GM23338 (cell line): ENCODE data around the gene TMEM185A. TPM values are rescaled to one million over a fixed set of nuclear protein-coding genes. Genes with fewer than 3 reads are reported as not detected.

Experiments
- ATAC-seq: fragments of 200-7000 bp; cut with Tn5 transposase; 3 replicates; pipeline ENCODE4 v1.9.1; 2020
- DNase-seq: peaks from one replicate; pipeline ENCODE4 v3.0.0-alpha.2; 2015; ENCODE audit warnings: low spot score
- H2AFZ ChIP-seq: fragments of 200-600 bp; sonication (generic); 2 replicates; pipeline ENCODE4 v1.8.0; 2016; ENCODE audit warnings: antibody characterized with exemption, mild to moderate bottlenecking, moderate library complexity
- H3F3A ChIP-seq: fragments of 200-600 bp; sonication (generic); replicated peaks from 2 replicates; pipeline ENCODE4 v1.8.0; 2017; ENCODE audit warnings: antibody characterized with exemption, mixed run types, low read depth
- H3K27ac ChIP-seq: fragments of 200-600 bp; sonication (generic); 2 replicates; pipeline ENCODE4 v1.6.1; 2016; ENCODE audit warnings: low read depth
- H3K27me3 ChIP-seq: fragments of 200-600 bp; sonication (generic); 2 replicates; pipeline ENCODE4 v1.8.0; 2016; ENCODE audit warnings: mild to moderate bottlenecking, mixed run types, moderate library complexity; ENCODE audit not compliant: insufficient read depth
- H3K36me3 ChIP-seq: fragments of 200-600 bp; sonication (generic); 2 replicates; pipeline ENCODE4 v1.8.0; 2016; ENCODE audit warnings: mild to moderate bottlenecking; ENCODE audit not compliant: insufficient read depth
- H3K4me1 ChIP-seq: fragments of 200-600 bp; sonication (generic); 2 replicates; pipeline ENCODE4 v1.8.0; 2016; ENCODE audit warnings: mild to moderate bottlenecking, moderate library complexity; ENCODE audit not compliant: insufficient read depth
- H3K4me2 ChIP-seq: fragments of 200-600 bp; sonication (generic); 2 replicates; pipeline ENCODE4 v1.7.1; 2017; ENCODE audit warnings: mixed run types
- H3K4me3 ChIP-seq: fragments of 200-600 bp; sonication (generic); 2 replicates; pipeline ENCODE4 v1.6.1; 2016; ENCODE audit warnings: mixed run types
- H3K79me2 ChIP-seq: fragments of 200-600 bp; sonication (generic); replicated peaks from 2 replicates; pipeline ENCODE4 v1.8.0; 2017; ENCODE audit warnings: mild to moderate bottlenecking; ENCODE audit not compliant: insufficient read depth
- H3K9me2 ChIP-seq: fragments of 200-600 bp; sonication (generic); 2 replicates; pipeline ENCODE4 v1.8.0; 2017; ENCODE audit not compliant: insufficient read depth
- H4K20me1 ChIP-seq: fragments of 200-600 bp; sonication (generic); replicated peaks from 2 replicates; pipeline ENCODE4 v1.8.0; 2017; ENCODE audit warnings: mild to moderate bottlenecking; ENCODE audit not compliant: insufficient read depth
- H3K27ac Mint-ChIP-seq: 2 replicates; pipeline ENCODE4 v1.8.0; 2020; ENCODE audit warnings: inconsistent platforms, mild to moderate bottlenecking, moderate library complexity, mixed read lengths
- H3K27me3 Mint-ChIP-seq: 3 replicates; pipeline ENCODE4 v1.8.0; 2022; ENCODE audit warnings: low read depth, mild to moderate bottlenecking, moderate library complexity, mixed read lengths, inconsistent platforms; ENCODE audit not compliant: insufficient read depth, poor library complexity
- H3K36me3 Mint-ChIP-seq: 3 replicates; pipeline ENCODE4 v1.8.0; 2021; ENCODE audit warnings: low read depth, mild to moderate bottlenecking, inconsistent platforms, moderate library complexity, mixed read lengths
- H3K4me1 Mint-ChIP-seq: 3 replicates; pipeline ENCODE4 v1.8.0; 2020; ENCODE audit warnings: mild to moderate bottlenecking, inconsistent platforms, mixed read lengths
- H3K4me3 Mint-ChIP-seq: 3 replicates; pipeline ENCODE4 v1.8.0; 2021; ENCODE audit warnings: moderate library complexity, mild to moderate bottlenecking, inconsistent platforms, mixed read lengths
- H3K9me3 Mint-ChIP-seq: 3 replicates; pipeline ENCODE4 v1.8.0; 2020; ENCODE audit warnings: moderate library complexity, mild to moderate bottlenecking, inconsistent platforms, mixed read lengths
- CREB1 ChIP-seq: fragments of 250-450 bp; sonication (Bioruptor Pico); IDR thresholded peaks from 2 replicates; pipeline ENCODE4 v1.5.0; 2020; ENCODE audit warnings: low read depth, mild to moderate bottlenecking, moderate library complexity
- CTCF ChIP-seq, 2 experiments: fragments of 200-600 bp in 1 of 2; sonication (generic) in 1 of 2; conservative IDR thresholded peaks; 2 replicates each; pipeline versions ENCODE4 v1.5.1 to v1.6.1; 2016 to 2017; ENCODE audit warnings: antibody characterized with exemption in 2 of 2, low read depth in 2 of 2, mild to moderate bottlenecking in 2 of 2, moderate library complexity in 1 of 2
- EZH2 ChIP-seq: fragments of 200-600 bp; sonication (generic); IDR thresholded peaks from one replicate; pipeline ENCODE4 v1.8.0; 2017; ENCODE audit warnings: antibody characterized with exemption, mild to moderate bottlenecking, low read depth; ENCODE audit not compliant: unreplicated experiment
- JUNB ChIP-seq: IDR thresholded peaks from one replicate; pipeline ENCODE4 v1.6.1; 2016; ENCODE audit warnings: antibody characterized with exemption; ENCODE audit not compliant: unreplicated experiment
- NANOG ChIP-seq: IDR thresholded peaks from 2 replicates; pipeline ENCODE4 v1.6.1; 2016; ENCODE audit warnings: antibody characterized with exemption, borderline replicate concordance
- STAT1 ChIP-seq: IDR thresholded peaks from one replicate; pipeline ENCODE4 v1.6.1; 2016; ENCODE audit warnings: antibody characterized with exemption; ENCODE audit not compliant: unreplicated experiment
- ZNF331 ChIP-seq: fragments of 250-450 bp; sonication (Bioruptor Pico); IDR thresholded peaks from 2 replicates; pipeline ENCODE4 v1.5.0; 2020; ENCODE audit warnings: low read depth, mild to moderate bottlenecking, moderate library complexity
- ZNF462 ChIP-seq: fragments of 250-450 bp; sonication (Bioruptor Pico); IDR thresholded peaks from 2 replicates; pipeline ENCODE4 v1.5.0; 2020; ENCODE audit warnings: mild to moderate bottlenecking, moderate library complexity
- polyA plus RNA-seq: library from polyadenylated mRNA; unstranded; fragments of >200 nt; fragmentation: Nextera tagmentation; extraction: Ambion mirVana; gene quantifications from 2 replicates; pipeline ENCODE4 v1.2.1, GENCODE V29; 2016
- total RNA-seq: library from RNA; depleted of rRNA; stranded (reverse); fragments of >200 nt; shearing (Covaris generic); gene quantifications from 2 replicates; pipeline ENCODE4 v1.2.3, GENCODE V29; 2014

TMEM185A gene
- total and polyA plus RNA-seq, 2 experiments from 2014 or later, result 9.3 to 16.7 TPM

GRCh38 chrX:149633511-149633910 lies 1.9 kb upstream of the TMEM185A start (continued):
- no peak for TF ChIP-seq ZNF462 (CRISPR knock-in tag)

- no peak for DNase-seq
- no peak for TF ChIP-seq JUNB
- no peak for TF ChIP-seq CTCF (conservative IDR thresholded peaks at IDR 0.05; ENCODE audit: low read depth in 2 of 2)
- TF ChIP-seq EZH2, result no peak
- no peak for TF ChIP-seq NANOG
- TF ChIP-seq CREB1 (CRISPR knock-in tag), result no peak
- no peak for TF ChIP-seq ZNF331
- no peak for TF ChIP-seq STAT1
Measured at GRCh38 chrX:149630681-149631233, 835 bp downstream of the TMEM185A start.

More at GRCh38 chrX:149630681-149631233, 835 bp downstream of the TMEM185A start:
- Mint-ChIP-seq H3K4me1 (peaks cover 31% of the 10 kb centered on the region), H3K27ac (no peak overlapping the region), H3K4me3 (peak overlapping the region; percentile 94), H3K9me3 (no peaks in the 10 kb centered on the region; the same call in 2 of the 3 replicates), H3K27me3 (peaks cover 10% of the 10 kb centered on the region), H3K36me3 (no peaks in the 10 kb centered on the region)
- Histone ChIP-seq H3K27me3 (peaks cover 11% of the 10 kb centered on the region), H3K9me2 (no peaks in the 10 kb centered on the region), H3K36me3 (no peaks in the 10 kb centered on the region), H2AFZ (no peak overlapping the region), H3F3A (no peaks in the 10 kb centered on the region), H4K20me1 (0 out of 2 replicates have a peak, but pooled peaks cover 3% of the 10 kb centered on the region), H3K4me3 (peak overlapping the region; percentile 65), H3K79me2 (peaks cover 40% of the 10 kb centered on the region), H3K4me1 (peaks cover 11% of the 10 kb centered on the region; the same call in 1 of the 2 replicates), H3K27ac (no peak overlapping the region), H3K4me2 (peak overlapping the region; percentile 86)
- peak; percentile 40 for ATAC-seq
